ENCODE measurements around the gene ATP8B4.
"Not testable (repeated sequence)": the region's sequence is repeated elsewhere in the genome, so short reads cannot be mapped to it uniquely, and the experiment has no call there.

Gene ATP8B4

GRCh38 chr15:50140098-50140497 is 21.1 kb upstream of the ATP8B4 start:
- DNase-seq: no peak

DNA sequence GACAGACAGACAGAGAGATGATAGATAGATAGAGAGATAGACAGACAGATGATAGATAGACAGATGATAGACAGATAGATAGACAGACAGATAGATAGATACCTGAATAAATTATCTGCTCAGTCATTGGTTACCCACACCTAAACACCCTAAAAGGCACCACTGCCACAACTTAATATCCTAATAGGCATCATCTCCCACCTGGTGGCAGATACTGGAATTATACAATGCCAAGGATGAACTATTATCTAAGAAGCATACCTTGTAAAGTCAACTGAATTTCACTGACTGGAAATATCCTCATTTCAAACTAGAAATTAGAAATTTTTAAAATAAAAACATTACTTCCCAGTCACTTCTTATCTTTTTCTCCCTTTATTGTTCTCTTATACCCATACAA is 19.4 kb upstream of the ATP8B4 start:
- no peak for DNase-seq

DNA sequence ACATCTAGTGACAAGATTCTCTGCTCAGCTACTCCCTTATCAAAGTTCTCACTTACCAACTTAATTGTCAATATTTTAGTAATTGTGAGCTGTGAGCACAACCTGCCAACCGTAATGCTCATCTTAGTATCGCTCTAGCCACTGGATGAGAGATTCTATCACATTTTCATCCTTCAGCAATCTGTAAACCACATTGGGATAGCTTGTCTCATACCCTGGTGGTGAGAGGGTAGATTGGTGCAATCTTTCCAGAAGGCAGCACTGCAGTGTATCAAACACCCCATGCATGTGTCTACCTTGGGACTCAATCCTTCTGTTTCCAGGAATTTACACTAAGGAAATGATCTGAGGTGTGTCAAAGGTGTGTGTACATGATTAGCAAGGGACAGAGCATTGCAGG is 18.9 kb upstream of the ATP8B4 start:
- DNase-seq: no peak

DNA sequence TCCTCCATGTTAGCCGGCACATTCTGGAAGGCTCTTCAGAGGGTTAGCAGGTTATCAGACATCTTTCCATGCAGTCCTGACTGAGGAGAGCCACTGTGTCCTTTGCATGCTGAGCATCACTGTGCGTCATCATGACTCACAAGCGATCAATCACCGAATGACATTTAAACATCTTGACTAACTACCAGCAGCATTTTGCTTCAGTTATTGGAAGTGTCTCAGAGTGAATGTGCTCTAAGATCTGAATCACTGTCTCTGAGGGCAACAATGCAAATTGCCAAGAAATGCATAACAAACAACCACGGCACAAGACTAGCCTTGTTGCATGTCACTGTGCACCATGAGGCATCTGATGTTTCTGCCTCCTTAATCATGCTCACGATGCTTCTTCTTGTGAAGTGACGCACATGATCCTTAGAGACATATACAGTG is 18.3 kb upstream of the ATP8B4 start:
- peak in 1 of 5 donors; percentile 62 for DNase-seq

DNA sequence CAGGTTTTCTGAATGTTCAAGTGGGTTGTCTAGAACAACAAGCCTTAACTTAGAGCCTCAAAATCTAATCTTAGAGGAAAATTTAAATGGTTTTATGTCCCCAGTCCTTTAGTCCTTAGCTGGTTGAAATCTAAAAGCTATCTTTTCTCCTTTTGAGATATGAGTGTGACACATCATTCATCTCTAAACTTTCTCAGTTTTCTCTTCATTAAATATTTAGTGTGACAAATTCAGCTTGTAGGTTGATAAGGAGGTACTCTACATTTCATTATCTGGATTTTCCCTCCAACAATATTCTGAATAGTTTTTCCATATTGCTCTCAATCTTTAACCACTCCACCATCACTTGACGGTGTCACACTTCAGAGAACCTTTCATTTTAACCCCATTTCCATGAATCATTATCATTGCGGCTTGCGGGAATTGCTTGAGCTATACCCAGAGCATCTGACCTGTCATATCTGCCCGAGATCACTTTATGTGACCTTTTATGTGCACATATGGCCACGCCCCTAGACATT is 16.1 kb upstream of the ATP8B4 start:
- peak in 1 of 5 donors; percentile 82 for DNase-seq

- no peak for DNase-seq
These were observed 15.5 kb upstream of the ATP8B4 start for GRCh38 chr15:50134524-50135024.

DNA sequence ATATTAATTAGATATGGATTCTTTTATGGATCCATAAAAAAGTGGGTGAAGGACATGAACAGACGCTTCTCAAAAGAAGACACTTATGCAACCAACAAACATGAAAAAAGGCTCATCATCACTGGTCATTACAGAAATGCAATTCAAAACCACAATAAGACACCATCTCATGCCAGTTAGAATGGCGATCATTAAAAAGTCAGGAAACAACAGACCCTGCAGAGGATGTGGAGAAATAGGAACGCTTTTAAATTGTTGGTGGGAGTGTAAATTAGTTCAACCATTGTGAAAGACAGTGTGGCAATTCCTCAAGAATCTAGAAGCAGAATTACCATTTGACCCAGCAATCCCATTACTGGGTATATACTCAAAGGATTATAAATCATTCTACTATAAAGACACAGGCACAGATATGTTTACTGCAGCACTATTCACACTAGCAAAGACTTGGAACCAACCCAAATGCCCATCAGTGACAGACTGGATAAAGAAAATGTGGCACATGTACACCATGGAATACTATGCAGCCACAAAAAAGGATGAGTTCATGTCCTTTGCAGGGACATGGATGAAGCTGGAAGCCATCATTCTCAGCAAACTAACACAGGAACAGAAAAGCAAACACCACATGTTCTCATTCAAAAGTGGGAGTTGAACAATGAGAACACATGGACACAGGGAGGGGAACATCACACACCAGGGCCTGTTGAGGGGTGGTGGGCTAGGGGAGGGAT is 13.4 kb upstream of the ATP8B4 start:
- DNase-seq: not testable (repeated sequence)

DNA sequence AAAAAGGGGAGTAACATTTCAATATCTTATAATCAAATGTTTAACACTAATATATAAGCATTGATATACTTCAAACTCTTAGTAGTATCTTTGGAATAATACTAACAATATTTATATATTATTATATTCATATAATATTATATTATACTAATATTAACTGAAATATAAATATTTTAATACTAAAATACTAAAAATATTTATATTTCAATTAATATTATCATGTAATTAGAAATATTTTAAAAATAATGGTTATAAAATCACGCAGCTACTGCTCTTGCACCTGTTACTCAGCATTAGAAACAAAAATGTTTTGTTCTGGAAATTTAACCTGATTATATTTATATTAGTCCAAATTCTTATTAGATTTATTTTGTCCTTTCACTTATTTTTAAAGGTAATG is 12.6 kb upstream of the ATP8B4 start:
- no peak for DNase-seq

DNA sequence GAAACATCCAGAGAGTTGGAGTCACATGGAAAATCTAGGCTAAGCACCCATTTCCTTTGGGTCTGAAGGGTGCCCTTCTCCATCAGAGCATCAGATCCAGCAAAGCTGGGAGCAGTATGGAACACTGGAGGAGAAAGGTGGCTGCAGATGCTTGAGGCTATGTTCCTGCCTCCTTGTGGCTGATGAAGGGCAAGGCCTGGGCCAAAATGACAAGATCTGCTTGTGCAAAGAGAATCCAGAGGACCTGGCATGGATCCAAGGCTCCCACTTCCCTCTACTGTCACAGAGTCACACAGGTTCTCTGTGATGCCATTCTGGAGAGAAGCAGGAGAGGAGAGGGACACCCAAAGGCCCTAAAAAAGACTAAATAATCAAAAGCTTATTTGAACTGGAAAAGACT is 9.2 kb upstream of the ATP8B4 start:
- no peak for DNase-seq

DNA sequence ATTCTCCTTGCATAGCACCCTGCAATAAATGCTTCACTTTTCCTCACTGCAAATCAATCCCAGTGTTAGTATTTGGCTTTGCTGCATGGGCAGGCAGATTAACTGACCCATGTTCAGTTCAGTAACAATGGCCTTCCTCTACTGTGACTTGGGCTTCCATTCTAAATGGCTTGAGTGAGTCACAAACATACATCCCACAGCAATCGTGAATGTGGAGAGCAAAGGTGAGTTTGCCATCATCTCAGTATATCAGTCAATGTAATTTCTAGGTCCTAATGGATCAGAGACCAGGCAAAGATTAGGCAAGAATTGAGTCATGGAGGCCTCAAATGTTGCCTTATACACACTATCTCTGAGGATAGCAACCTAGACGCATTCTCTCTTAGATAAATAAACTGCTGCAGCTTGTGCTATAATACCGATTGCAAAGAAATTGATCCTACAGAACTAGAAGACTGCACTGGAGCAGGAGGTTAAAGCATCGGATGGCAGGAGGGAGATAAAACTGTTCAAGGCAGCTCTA is 8.3 kb upstream of the ATP8B4 start:
- no peak for DNase-seq

GRCh38 chr15:50126072-50126471 is 7.0 kb upstream of the ATP8B4 start:
- no peak for DNase-seq

DNA sequence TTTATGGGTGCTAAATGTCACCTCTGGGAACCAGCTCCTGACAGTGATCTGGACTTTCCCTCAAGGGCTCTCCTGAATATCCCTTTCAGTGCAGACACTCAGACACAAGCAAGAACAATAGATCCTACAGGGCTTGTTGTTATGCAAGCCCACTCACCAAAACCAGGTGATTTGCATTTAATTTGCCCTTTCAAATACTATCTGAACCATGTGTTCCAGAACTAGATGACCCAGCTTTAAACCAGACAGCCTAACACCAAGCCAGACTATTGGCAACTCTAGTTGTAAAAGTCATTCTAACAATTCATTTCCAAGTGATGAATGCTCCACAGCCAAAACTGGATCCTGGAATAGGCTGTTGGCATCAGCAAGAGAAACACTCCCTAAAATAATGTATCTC is 5.6 kb upstream of the ATP8B4 start:
- no peak for DNase-seq

GRCh38 chr15:50123861-50124557 is 5.0 kb upstream of the ATP8B4 start:
- no peak for DNase-seq

DNA sequence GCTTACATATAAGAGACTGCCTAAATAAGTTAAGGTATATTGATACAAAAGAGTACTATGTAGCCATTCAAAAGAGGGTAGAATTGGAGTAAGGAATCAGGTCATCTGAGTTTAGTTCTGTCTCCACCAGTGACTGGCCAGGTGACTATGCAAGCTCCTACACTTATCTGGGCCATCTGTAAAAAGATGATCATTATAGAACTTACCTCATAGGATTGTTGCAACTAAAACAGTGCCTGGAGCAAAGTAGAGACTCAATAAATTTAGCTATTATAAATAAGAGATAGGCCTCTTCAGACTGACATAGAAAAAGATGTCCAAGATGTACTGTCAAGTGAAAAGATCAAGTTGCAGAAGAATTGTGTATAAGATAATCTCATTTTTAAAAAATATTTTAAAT is 1.7 kb upstream of the ATP8B4 start:
- no peak for DNase-seq

- no peak for DNase-seq
These were observed 1.5 kb downstream of the ATP8B4 start for GRCh38 chr15:50117431-50118027.

DNA sequence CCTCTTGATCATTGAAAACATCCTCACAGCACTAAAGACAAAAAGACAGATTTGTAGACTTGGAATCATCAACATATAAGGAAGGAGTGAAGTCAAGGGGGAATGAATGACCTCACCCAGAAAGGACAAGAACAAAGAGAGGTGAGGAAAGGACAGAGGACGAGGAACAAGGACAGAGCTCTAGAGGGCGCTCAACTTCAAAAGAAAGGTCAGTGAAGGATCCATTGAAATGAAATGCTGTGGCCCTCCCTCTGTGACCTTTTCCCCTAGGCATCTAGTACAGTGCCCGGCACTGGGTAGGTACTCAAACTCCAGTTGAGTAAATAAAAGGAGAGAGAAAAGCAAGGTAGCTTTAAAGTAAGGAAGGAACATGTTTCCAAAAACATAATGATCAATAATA is 2.6 kb downstream of the ATP8B4 start:
- DNase-seq: peak in 1 of 5 donors; percentile 48

DNA sequence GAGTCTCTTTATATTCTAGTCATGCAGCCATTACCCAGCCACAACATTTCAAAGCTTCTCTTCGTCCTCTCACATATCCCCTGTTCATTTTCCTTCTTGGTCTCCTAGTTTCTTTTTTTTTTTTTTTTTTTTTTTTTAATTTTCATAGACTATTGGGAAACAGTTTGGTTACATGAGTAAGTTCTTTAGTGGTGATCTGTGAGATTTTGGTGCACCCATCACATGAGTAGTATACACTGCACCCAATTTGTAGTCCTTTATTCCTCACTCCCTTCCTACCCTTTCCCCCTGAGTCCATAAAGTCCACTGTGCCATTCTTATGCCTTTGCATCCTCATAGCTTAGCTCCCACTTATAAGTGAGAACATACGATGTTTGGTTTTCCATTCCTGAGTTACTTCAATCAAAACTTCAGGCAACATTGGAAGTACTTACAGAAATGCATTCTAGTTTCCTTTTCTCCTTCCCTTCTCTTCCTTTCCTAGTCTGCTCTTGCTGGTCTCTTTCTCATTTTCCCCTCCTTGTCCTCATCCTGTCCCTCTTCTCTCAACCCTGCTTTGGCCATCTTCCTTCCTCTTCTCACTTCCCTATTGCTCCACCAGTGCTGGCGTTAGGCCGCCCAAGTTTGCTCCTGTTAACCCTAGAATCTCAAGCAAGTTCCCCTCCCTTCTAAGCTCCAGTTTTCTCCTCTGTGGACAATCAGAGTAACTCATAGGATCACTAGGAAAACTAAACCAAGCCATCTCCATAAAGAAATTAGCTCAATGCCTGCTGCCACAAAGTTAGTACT is 4.8 kb downstream of the ATP8B4 start:
- no peak for DNase-seq

- no peak for DNase-seq
These were observed 5.9 kb downstream of the ATP8B4 start for GRCh38 chr15:50113187-50113505.

DNA sequence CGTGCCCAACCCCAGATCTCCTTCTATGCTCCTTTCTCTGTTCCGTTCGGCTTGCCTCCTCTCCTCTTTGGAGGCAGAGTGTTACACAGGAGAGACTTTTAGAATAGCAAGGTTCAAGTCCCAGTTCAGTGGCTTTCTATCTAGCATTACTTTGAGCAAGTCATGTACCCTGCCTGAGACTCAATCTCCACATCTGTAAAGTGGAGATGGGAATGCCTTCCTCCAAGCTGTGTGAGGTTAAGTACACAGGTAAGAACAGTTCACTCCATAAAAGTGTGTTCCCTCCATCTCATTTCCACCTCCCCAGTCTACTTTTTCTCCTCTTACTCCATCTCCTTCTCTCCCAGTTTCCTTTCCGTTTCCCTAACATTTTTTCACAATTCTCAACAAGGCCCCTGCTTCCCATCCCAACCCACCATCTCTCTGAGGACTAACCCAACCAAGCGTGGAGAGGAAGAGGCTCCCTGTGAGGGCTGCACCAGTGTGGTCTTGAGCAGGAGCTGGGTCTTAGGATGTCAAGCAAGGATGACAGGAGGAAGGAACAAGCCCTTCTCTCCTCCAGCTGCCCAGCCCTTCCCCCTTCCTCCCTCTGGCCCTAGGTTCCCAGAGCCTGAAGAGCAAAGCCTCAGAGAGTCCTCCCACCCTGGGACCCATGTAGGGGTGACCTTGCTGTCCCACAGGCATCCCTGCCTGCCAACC is 6.4 kb downstream of the ATP8B4 start:
- DNase-seq: no peak

- DNase-seq: no peak
These were observed 8.7 kb downstream of the ATP8B4 start for GRCh38 chr15:50110285-50110684.

DNA sequence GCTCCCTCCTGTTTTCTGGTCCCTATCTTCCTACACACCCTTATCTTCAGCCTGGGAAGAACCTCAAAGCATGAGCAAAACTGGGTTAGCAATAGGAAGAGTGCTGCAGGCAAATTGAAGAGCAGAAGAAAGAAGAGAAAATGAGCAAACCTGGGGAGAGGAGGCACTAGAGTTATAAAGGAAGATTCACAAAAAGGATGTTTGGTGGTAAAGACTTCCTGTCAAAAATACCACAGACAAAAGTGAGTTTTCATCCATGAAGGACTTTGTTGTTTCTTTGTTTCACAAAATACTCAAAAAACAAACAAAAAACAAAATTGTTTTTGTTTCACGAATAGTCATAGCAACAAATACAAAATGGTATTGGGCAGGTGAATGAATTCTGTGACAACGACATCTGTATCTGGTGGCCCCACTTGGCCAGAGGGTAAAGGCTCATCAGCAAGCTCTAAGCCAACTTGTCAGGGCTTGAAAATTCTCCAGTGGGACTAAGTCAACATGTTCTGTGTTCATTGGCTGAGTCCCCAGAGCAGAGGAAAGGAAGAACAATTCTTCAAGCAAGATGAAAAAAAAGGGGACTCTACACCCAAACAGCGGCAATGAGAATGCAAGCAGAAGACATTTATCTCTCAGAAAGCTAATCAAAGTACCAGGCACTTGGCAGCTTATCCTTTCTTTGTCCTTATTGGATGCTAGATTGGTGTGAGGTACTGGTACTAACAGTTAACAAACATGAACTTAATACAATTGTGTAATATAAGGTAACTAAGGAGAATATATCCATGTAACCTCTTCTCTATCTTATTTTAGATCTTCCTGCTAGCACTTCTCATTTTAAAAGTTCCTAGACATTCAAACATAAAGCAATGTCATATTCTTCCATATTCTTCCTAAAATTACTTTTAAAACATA is 9.7 kb downstream of the ATP8B4 start:
- DNase-seq: peak in 1 of 5 donors; percentile 57

All from T-helper 1 cell (primary cell).